Measurements from ENCODE around the gene TEKT1. TPM values are rescaled to one million over a fixed set of nuclear protein-coding genes. Genes with fewer than 3 reads are reported as not detected.
"Not testable (repeated sequence)": the region's sequence is repeated elsewhere in the genome, so short reads cannot be mapped to it uniquely, and the experiment has no call there.

The TEKT1 gene
- total RNA-seq, 1 experiment from 2014 or later = not detected

GRCh38 chr17:6787081-6787693, 44.3 kb downstream of the TEKT1 start:
- Histone ChIP-seq H3K36me3 (no peaks in the 10 kb centered on the region), H3K9me3 (no peaks in the 10 kb centered on the region; the same call in 1 of the 2 replicates), H3K4me3 (no peak overlapping the region), H3K27me3 (no peaks in the 10 kb centered on the region)
- DNase-seq = no peak

- no peaks in the 10 kb centered on the region; the same call in 1 of the 2 replicates for H3K9me3 ChIP-seq
- no peaks in the 10 kb centered on the region for H3K36me3 ChIP-seq
- no peak overlapping the region for H3K4me3 ChIP-seq
- DNase-seq = peak; percentile 46
- no peaks in the 10 kb centered on the region for H3K27me3 ChIP-seq
These were observed 44.9 kb downstream of the TEKT1 start for GRCh38 chr17:6786618-6787017.

- Histone ChIP-seq H3K9me3 (no peaks in the 10 kb centered on the region; the same call in 1 of the 2 replicates), H3K27me3 (no peaks in the 10 kb centered on the region), H3K4me3 (no peak overlapping the region), H3K36me3 (no peaks in the 10 kb centered on the region)
- no peak for DNase-seq
These were observed 49.3 kb downstream of the TEKT1 start for GRCh38 chr17:6782244-6782643.

GRCh38 chr17:6780886-6781285, 50.6 kb downstream of the TEKT1 start:
- no peaks in the 10 kb centered on the region for H3K36me3 ChIP-seq
- H3K4me3 ChIP-seq = no peak overlapping the region
- no peaks in the 10 kb centered on the region; the same call in 1 of the 2 replicates for H3K9me3 ChIP-seq
- H3K27me3 ChIP-seq = no peaks in the 10 kb centered on the region
- DNase-seq = no peak

GRCh38 chr17:6780001-6780400, 51.5 kb downstream of the TEKT1 start:
- Histone ChIP-seq H3K9me3 (no peaks in the 10 kb centered on the region; the same call in 1 of the 2 replicates), H3K36me3 (no peaks in the 10 kb centered on the region), H3K4me3 (no peak overlapping the region), H3K27me3 (no peaks in the 10 kb centered on the region)
- no peak for DNase-seq

GRCh38 chr17:6779411-6779810, 52.1 kb downstream of the TEKT1 start:
- Histone ChIP-seq H3K4me3 (no peak overlapping the region), H3K27me3 (no peaks in the 10 kb centered on the region), H3K9me3 (no peaks in the 10 kb centered on the region; the same call in 1 of the 2 replicates), H3K36me3 (no peaks in the 10 kb centered on the region)
- DNase-seq = no peak

- DNase-seq = no peak
- H3K4me3 ChIP-seq = no peak within 1 kb of the TSS
- H3K9me3 ChIP-seq = no peaks in the 10 kb centered on the region
These were observed 55.6 kb downstream of the TEKT1 start, which contains the start of gene FBXO39 for GRCh38 chr17:6775871-6776405. Gene FBXO39, plus strand, starts transcription at chr17:6776215. Its CDS starts 3,654 bp downstream, at chr17:6779869.

GRCh38 chr17:6774906-6775305, 56.6 kb downstream of the TEKT1 start:
- DNase-seq, H3K9me3 ChIP-seq, H3K4me3 ChIP-seq, H3K36me3 ChIP-seq, H3K27me3 ChIP-seq: not testable (repeated sequence)

More at GRCh38 chr17:6775871-6776405, 55.6 kb downstream of the TEKT1 start, which contains the start of gene FBXO39:
- Histone ChIP-seq H3K36me3 (peaks cover 4% of the 10 kb centered on the region), H3K27me3 (no peaks in the 10 kb centered on the region)

GRCh38 chr17:6772016-6772415, 59.5 kb downstream of the TEKT1 start:
- no peak overlapping the region for H3K4me3 ChIP-seq
- 0 out of 2 replicates have a peak, but pooled peaks cover 5% of the 10 kb centered on the region for H3K9me3 ChIP-seq
- no peaks in the 10 kb centered on the region for H3K27me3 ChIP-seq
- no peak for DNase-seq
- H3K36me3 ChIP-seq = peaks cover 10% of the 10 kb centered on the region

GRCh38 chr17:6768447-6768846, 63.1 kb downstream of the TEKT1 start:
- Histone ChIP-seq H3K36me3 (peaks cover 10% of the 10 kb centered on the region), H3K4me3 (no peak overlapping the region), H3K9me3 (0 out of 2 replicates have a peak, but pooled peaks cover 5% of the 10 kb centered on the region), H3K27me3 (no peaks in the 10 kb centered on the region)
- no peak for DNase-seq

GRCh38 chr17:6761779-6762178, 69.8 kb downstream of the TEKT1 start:
- no peak for DNase-seq
- no peaks in the 10 kb centered on the region for H3K27me3 ChIP-seq
- H3K4me3 ChIP-seq = no peak overlapping the region
- no peaks in the 10 kb centered on the region for H3K36me3 ChIP-seq
- no peaks in the 10 kb centered on the region for H3K9me3 ChIP-seq

GRCh38 chr17:6757747-6758146, 73.8 kb downstream of the TEKT1 start:
- H3K27me3 ChIP-seq = no peaks in the 10 kb centered on the region
- H3K9me3 ChIP-seq = no peaks in the 10 kb centered on the region
- H3K36me3 ChIP-seq = no peaks in the 10 kb centered on the region
- H3K4me3 ChIP-seq = no peak overlapping the region
- no peak for DNase-seq

GRCh38 chr17:6756425-6757031, 75.0 kb downstream of the TEKT1 start:
- Histone ChIP-seq H3K36me3 (no peaks in the 10 kb centered on the region), H3K4me3 (peak overlapping the region; percentile 44), H3K9me3 (no peaks in the 10 kb centered on the region), H3K27me3 (no peaks in the 10 kb centered on the region)
- no peak for DNase-seq

GRCh38 chr17:6755731-6756184, 75.8 kb downstream of the TEKT1 start, which contains the start of gene XAF1:
Gene XAF1, plus strand, starts transcription at chr17:6756046. Its CDS starts 33 bp downstream, at chr17:6756079.
- Histone ChIP-seq H3K36me3 (no peaks in the 10 kb centered on the region), H3K27me3 (no peaks in the 10 kb centered on the region), H3K4me3 (peak within 1 kb of the TSS; percentile 44), H3K9me3 (no peaks in the 10 kb centered on the region)
- peak; percentile 25 for DNase-seq

- Histone ChIP-seq H3K36me3 (no peaks in the 10 kb centered on the region), H3K9me3 (no peaks in the 10 kb centered on the region), H3K4me3 (peak overlapping the region; percentile 44), H3K27me3 (no peaks in the 10 kb centered on the region)
- DNase-seq = peak; percentile 67
These were observed 76.2 kb downstream of the TEKT1 start for GRCh38 chr17:6755281-6755680.

GRCh38 chr17:6753546-6753945, 78.0 kb downstream of the TEKT1 start:
- H3K36me3 ChIP-seq = no peaks in the 10 kb centered on the region
- H3K27me3 ChIP-seq = no peaks in the 10 kb centered on the region
- no peak for DNase-seq
- H3K4me3 ChIP-seq = no peak overlapping the region
- no peaks in the 10 kb centered on the region for H3K9me3 ChIP-seq

GRCh38 chr17:6753006-6753445, 78.5 kb downstream of the TEKT1 start:
- Histone ChIP-seq H3K4me3 (no peak overlapping the region), H3K27me3 (no peaks in the 10 kb centered on the region), H3K9me3 (no peaks in the 10 kb centered on the region), H3K36me3 (no peaks in the 10 kb centered on the region)
- DNase-seq = peak; percentile 49
